HL-60/S4 treated with retinoic acid at 250 ng/mL for 4 days and 3 days (cell line): ENCODE results near the gene POFUT2.
"Not testable (repeated sequence)": the region's sequence is repeated elsewhere in the genome, so short reads cannot be mapped to it uniquely, and the experiment has no call there.

ENCODE experiments used
- in situ Hi-C: fragments of 300-500 bp; cut with MboI; formaldehyde crosslinking; loops from 2 replicates; pipeline ENCODE4 v1.7.0; 2022; ENCODE audit warnings: low sequenced_read_pairs

POFUT2 gene

GRCh38 chr21:45326891-45327440, 39.3 kb upstream of the POFUT2 start:
- in situ Hi-C loops, result no loop called here

DNA sequence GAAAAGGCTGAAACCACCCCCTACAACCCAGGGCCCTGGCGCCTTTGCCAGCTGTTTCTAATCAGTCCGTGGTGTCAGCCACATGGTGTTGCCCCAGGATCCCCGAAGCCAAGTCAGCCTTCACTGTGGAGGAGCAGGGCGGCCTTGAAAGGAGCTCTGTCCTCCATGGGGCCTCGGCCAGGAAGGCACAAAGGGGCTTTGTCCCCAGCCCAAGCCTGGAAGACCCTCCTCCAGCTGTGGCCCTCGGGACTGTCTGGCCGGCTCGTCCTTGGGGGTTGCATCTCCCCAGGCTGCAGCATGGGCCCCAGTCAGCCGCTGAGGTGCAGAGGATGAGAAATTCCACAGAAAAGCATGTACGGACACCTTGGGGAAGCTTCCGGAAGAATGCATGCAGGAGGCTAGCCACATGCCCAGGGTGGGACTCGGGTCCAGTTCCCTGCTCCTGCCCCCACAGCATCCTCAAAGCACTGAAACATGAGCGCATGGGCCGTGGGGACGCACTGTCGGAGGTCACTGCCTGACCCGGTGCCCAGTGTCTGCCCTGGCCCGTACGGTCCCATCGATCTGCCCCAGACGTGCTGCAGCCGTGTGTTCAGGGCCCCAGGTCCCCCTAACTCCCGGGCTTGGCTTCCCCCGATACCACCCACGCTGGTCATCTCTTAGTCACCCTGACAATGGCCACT, 38.6 kb upstream of the POFUT2 start:
- in situ Hi-C loops, result no loop called here

DNA sequence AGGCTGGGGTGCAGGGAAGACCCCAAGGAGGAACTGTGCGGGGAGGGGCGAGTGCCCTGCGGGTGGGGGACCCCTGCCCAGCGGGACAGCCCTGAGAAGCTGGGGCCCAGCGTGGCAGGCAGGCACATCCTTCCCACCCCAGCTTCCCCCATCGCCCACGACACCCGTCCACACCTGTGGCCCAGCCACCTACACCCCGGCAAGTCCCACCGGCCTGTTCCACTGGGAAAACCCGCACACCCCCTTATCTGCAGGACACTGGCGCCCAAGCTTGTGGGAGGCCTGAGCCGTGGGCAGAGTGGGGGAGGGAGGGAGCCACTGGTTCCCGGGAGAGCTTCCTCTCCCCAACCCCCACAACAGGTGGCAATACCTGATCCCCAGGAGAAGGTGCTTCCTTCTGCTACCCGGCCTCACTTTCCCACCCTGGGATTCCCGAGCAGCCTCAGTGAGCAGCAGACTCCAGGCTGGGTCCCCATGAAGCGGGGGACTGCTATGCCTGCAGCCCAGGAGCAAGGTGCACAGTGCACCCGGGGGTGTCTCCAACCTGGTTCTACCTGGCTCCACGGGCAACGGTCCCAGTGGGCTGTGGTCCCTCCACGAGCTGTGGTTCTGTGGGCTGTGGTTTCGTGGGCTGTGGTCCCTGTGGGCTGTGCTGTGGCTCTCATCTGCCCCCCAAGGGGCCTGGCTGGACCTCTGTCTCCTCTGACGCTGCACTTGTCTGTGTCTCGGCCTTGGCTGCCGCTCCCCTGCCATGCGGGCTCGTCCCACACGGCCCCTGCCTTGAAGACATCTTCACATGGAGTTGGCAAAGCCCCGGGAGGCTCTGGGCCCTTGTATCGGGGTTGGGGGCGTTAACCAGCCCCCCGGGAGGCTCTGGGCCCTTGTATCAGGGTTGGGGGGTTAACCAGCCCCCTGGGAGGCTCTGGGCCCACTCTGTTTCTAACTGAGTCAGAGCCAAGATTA, 37.8 kb upstream of the POFUT2 start:
- in situ Hi-C loops, result no loop called here

- in situ Hi-C loops, result no loop called here
Observed at GRCh38 chr21:45324489-45325205, 37.0 kb upstream of the POFUT2 start.

- in situ Hi-C loops, result no loop called here
Observed at GRCh38 chr21:45323487-45324311, 36.0 kb upstream of the POFUT2 start.

- in situ Hi-C loops, result no loop called here
Observed at GRCh38 chr21:45322960-45323461, 35.3 kb upstream of the POFUT2 start.

GRCh38 chr21:45322231-45322959, 34.7 kb upstream of the POFUT2 start:
- in situ Hi-C loops, result no loop called here

GRCh38 chr21:45320261-45321025, 32.7 kb upstream of the POFUT2 start:
- in situ Hi-C loops, result no loop called here

DNA sequence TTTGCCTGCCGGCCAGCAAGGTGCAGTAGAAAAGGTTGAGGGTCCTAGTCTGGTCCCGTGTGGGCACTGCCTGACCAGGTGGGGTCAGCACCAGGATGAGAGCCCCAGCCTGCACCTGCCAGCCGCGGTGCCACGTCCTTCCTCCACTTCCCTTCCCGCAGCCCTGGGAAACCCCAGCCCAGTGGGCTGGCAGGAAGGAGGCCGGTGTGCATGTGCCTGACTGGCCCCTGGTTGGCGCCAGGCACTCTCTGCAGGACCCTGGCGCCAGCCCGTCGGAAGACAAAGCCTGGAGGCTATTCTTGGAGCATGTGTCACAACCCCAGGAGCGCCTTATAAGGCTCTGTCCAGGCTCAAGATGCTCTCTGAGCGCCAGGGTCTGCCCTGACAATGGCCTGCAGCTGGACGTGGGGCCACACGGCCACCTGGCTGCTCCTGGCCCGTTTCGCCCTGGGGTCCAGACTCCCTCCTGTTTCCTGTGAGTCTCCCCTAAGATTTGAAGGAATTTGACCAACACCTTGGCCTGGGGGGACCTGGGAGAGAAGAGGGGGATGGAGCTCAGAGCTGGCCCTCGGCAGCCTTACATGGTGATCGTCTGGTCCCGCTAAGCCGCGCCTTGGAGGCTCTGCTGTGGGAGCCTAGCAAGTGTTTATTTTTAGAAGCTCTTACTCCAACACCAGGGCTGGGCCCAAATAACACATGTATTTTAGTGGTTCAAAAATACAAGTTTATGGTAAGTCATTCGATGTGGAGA, 31.9 kb upstream of the POFUT2 start:
- in situ Hi-C loops, result no loop called here

DNA sequence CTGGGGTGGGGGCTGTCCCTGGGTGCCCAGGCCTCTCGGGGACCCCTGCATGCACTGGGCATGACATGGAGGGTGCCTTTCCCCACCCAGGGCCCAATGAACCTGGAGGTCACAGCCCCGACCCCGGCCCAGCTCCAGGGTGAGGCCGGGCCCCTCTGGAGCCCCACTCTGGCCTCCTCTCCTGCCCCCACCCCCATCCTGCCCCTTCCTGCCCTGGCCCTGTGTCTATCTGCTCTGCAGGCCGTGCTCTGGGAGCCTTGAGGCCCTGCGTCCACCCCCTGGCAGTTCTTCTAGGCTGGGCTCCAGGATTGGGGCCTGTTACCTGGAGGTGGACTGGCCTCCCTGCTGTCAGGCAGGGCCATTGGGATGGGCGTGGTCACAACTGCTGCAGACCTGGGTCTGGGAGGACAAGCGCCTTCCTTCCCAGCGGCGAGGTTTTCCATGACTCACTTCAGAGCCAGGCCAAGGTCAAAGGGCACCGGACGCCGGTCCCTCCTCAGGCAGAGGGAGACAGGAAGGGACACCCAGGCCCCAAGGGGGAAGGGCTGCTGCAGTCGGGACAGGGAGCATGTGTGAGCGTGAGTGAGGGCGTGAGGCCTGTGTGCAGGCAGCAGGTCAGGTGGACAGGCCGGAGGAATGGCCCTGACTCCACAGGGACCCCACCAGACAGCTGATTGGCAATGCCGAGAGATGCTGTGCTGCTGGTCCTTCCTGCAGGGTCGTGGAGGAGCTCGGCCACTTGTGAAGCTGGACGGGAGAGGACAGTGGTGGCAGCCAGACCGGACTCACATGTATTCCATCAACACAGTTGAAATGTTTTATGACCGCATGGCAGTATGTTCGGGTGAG, 31.1 kb upstream of the POFUT2 start:
- in situ Hi-C loops, result no loop called here

DNA sequence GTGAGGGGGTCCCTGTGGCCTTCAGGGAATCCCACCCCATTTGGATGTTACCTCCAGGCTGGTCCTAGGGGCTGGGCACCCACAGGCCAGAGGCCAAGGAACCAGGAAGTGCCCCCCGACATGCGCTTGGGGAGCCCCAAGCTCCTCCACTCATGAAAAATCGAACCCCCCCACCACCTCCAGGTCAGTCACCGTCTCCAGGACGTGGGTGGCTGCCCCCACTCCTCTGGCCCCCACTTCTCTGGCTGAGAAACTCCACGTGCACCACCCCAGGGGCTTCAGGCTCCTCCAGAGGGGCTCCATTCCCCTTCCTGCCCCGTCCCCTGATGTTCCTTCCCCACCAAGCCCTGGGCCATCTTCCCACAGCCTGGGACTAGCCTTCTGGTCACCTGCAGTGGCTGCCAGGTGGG, 30.5 kb upstream of the POFUT2 start:
- in situ Hi-C loops, result no loop called here

DNA sequence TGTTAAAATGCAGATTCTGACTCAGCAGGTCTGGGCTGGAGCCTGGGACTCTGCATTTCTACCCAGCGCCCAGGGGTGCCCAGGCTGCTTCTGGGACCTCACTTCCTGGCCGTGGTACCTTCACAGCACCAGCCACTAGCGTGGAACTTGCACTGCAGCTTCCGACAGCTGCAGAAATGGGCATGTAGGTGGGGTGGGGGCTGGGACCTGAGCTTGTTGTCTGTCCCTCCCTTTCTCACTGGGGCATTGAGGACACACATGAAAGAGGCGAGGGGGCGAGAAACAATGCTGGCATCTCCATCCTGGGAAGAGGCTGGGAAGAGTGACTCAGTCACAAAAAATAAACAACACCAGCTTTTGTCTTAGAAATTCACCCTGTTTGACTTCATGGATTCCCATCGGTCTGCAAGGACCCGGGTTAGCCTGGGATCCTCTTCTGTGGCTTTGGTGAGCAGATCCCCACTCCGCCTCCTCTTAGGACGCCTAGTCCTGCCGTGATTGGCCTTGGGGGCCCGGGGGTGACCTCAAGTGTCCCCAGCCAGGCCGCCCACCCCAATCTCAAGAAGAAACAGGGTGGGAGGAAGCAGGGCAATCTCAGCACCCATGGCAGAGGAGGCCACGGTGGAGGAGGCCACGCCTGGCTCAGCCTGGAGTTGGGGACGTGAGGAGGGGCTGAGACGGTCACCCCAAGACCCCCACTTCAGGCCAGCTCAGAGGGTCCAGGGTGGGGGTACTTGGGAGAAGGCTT, 29.9 kb upstream of the POFUT2 start:
- in situ Hi-C loops, result no loop called here

DNA sequence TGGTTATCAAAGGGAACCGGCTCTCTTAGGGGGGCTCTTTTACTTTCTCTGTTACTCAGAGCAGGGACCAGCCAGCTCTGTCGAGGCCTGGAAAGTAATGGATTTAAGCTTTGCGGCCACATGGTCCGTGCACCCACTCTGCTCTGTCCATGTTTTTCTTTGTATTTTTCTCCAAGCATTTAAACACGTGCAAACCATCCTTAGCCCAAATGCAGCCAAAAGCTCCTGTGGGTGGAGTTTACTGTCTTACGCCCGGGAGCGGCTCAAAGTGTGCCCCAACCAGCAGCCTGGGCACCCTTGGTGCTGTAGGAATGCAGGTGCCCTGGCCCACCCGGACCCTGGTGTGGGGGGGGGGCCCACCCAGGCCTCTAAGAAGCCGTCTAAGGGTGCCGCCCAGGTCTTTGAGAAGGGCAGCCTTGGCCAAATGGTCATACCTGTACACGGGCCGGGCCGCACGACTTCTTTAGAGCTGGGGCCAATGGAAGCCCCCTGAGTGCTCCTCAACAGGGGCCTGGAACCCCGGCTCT, 29.2 kb upstream of the POFUT2 start:
- in situ Hi-C loops, result no loop called here

DNA sequence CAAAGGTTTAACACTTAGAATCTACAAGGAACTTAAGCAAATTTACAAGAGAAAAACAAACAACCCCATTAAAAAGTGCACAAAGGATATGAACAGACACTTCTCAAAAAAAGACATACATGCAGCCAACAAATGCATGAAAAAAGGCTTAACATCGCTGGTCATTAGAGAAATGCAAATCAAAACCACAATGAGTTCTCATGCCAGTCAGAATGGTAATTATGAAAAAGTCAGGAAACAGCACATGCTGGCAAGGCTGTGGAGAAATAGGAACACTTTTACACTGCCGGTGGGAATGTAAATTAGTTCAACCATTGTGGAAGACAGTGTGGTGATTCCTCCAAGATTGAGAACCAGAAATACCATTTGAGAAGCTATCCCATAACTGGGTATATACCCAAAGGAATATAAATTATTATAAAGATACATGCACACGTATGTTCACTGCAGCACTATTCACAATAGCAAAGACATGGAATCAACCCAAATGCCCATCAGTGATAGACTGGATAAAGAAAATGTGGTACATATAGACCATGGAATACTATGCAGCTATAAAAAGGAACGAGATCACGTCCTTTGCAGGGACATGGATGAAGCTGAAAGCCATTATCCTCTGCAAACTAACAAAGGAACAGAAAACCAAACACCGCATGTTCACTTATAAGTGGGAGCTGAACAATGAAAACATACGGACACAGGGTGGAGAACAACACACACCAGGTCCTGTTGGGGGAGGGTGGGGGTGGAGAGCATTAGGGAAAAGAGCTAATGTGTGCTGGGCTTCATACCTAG, 28.2 kb upstream of the POFUT2 start:
- in situ Hi-C loops, result not testable (repeated sequence)

DNA sequence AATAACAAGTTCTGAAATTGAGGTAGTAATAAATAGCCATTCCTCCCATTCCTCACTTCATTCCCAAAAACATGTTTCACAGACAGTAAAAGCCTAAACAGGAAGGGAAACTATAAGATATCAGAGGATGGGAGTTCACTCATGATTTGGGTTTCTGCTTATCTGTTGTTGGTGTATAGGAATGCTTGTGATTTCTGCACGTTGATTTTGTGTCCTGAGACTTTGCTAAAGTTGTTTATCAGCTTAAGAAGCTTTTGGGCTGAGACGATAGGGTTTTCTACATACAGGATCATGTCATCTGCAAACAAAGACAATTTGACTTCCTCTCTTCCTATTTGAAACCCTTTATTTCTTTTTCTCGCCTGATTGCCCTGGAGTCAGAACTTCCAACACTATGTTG, 26.0 kb upstream of the POFUT2 start:
- in situ Hi-C loops, result no loop called here
